Germinal center (tissue), 1 donor: ENCODE data around the gene SHISA6.

ENCODE experiments used
- DNase-seq: peaks from one replicate; pipeline ENCODE4 v3.0.0; 2012; ENCODE audit warnings: mixed read lengths, low spot score

The SHISA6 gene

DNA sequence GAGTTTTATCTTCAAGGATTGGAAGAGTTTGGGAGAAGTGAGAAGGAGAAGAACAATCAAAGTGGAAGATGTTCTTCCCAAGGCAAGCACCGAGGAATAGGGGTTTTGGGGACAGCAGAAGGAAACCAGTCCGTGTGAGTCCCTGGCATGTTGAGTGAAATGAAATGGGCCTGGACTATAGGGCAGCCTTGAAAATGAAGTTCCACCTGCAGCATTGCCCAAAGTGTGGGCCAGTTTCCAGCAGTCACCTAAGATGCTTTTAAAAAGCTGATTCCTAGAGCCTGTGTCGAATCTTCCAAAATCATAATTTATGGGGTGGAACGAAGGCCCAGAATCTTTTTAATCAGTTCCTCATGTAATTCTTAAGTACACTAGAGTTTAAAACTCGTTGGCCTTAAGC lies 297.4 kb downstream of the SHISA6 start:
- no peak for DNase-seq

DNA sequence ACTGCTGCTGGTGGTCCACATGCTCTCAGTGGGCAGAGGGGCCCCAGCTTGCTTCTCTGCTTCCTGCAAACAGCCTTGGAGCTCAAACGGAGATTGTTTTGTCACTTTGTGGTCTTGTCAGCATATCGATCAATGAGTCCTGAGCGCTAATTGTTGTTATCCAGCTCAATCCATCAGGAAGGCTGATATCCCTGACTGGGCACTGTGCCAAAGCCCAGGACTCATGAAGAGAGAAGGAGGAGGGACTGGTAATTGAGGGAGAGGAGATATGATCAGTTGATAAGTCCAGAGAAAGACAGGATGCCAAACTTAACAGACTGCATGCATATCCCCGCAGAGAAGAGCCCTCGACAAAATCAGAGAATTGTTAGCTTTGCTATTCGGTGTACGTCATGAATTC lies 298.6 kb downstream of the SHISA6 start:
- no peak for DNase-seq

DNA sequence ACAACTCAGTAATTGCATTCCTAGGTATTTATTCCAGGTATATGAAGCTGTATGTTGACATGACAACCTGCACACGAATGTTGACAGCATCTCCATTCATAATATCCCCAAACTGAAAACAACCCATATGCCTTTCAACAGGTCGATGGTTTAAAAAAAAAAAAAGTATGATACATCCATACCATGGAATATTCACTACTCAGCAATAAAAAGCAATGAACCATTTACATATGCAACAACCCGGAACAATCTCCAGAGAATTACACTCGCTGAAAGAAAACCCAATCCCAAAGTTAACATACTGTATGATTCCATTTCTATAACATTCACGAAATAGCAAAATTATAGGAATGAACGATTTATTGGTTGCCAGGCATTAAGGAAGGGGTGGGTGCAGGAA lies 304.0 kb downstream of the SHISA6 start:
- DNase-seq = no peak

DNA sequence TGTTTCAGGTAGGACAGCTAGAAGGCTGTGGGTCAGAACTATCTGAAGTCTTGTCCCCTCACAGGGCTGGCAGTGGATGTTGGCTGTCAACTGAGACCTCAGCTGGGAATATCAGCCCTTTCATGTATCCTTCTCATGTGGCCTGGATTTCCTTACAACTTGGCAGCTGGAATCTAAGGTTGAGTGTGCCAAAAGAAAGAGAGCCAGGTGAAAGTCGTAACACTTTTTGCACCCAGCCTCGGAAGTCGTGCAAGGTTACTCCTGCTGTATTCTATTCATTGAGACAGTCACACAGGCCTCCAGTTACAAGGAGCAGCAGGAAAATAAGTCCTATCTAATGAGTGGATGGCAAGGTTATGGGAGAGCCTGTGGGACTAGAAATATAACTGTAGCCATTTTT lies 304.7 kb downstream of the SHISA6 start:
- no peak for DNase-seq

DNA sequence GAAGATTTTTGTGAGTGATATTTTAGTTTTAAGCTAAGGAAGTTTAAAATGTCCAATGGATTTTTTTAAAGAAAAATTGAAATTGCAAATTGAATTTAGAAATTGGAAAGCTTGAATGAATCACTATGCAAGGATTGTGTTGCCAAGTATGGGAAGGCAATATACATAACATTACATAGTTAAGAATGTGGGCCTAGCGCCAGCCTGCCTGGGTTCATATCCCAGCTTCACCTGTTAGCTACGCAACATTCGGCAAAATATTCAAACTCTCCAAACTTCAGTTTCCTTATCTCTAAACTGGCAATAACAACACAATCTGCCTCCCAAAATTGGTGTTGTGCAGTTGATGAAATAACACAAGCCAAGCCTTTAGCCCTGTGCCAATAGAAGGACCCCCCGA lies 306.8 kb downstream of the SHISA6 start:
- DNase-seq = no peak

DNA sequence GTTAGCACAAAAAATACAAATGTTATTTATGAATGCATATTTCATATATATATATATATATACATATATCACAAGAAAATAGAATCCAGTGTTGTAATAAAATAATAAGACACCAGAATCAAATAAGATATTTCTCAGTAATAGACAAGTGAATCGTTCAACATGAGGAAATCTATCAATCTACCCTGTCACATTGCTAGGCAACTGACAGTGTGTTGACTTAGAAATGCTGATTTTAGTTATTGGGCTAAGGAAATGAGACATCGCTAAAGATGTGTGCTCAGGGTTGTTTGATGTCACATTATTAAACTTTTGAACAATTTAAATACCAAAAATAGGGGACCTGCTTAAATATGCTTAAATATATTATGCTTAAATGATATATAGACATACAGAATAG lies 307.4 kb downstream of the SHISA6 start:
- no peak for DNase-seq

DNA sequence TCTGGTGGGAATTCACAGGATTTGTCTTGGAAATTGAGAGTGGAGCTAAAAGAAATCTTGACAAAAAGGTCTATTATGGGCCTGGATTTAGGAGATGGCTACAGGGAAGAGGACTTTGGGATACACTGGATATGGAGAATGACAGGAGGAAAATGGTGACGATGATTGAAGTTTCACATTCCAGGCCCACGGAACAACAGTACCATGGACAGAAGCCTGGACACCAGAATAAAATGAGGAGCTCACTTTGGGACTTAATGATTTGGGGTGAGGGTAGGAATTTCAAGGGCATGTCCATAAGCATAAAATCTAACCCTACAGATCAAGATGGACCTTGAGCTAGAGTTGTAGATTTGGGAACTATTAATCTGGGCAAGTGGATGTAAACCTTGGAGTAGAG lies 309.4 kb downstream of the SHISA6 start:
- no peak for DNase-seq

DNA sequence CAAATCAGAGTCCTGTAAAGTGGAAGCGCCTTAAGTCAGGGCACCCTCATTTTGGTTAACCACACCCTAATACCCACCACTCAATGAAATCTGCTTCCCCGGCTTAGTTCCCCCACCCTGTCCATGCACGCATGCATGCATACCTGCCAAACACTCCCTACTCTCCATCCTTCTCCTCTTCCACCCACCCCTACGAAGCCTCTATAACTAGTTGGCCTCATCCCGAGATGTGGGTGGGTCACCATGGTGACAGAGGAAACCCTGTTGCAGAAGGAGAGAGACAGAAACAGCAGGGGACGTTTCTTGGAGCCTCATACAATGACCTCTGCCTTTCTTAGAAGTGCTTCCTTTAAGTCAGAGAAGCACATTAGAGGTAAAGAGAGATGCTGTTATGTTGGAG lies 310.4 kb downstream of the SHISA6 start:
- DNase-seq = no peak

DNA sequence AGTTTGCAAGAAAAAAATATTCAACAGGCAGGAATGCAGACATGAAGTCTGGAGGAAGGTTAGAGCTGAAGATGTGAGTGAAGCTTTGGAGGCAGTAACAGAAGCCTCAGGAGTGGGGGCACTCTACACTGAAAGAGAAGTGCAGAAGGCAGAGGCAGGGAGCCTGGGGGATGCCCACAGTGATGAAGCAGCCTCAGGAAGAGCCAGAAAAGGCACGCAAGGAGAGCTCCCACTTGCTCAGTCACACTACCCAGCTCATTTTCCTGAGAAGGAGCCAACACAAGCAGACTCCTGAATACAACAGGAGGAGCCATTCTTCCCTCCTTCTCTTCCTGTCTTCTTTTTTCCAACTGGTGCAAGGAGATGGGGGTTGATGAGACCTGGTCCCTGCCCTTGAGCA lies 312.1 kb downstream of the SHISA6 start:
- no peak for DNase-seq

DNA sequence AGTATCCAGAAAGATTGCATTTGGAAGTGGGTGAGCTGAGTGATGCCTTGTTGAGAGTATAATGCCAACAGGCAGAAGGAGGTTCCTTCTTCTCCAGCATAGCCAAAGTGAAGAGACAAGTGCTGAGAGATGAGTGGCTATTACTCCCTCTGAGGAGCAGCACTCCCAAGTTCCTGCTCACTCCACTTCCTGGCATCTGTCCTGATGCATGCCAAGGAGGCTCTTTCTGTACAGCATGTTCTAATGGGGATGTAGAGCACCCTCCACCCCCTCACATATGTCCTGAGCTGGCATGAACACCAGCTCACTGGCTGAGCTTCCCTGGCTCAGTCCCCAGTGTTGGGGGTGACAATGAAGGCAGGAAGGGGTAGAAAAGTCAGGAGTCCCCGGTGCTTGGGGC lies 313.0 kb downstream of the SHISA6 start:
- no peak for DNase-seq

DNA sequence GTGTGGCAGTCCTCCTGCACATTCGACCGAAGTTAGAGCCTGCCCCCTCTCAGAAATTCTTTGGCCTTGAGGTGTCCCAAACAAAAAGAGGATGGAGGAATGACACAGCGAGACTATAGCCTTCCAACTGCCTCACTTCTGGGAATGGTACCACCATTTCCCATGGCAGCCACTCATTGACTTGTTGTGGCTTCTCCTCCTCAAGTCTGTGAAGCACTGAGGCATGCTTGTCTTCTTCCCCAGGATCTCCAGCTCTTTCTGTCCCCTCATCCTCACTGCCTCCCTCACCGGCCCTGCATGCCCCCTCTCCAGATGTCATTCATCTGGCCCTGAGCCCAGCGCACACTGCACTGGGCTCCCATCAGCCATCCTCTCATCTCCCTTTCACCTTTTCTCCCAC lies 313.5 kb downstream of the SHISA6 start:
- no peak for DNase-seq

DNA sequence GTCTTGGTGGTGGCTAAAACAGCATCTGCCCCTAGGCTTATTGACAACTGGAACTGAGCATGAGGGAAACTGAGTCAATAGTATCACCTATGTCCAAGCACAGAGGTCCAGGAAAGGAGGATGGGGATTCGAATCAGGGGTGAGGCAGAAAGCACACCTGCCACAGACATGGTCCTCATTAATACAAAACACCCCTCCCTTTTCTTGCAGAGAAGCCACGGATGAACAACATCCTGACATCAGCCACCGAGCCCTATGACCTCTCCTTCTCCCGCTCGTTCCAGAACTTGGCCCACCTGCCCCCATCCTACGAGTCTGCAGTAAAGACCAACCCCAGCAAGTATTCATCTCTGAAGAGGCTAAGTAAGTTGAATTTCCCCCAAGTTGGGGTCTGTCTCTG lies 314.5 kb downstream of the SHISA6 start:
- DNase-seq = no peak

DNA sequence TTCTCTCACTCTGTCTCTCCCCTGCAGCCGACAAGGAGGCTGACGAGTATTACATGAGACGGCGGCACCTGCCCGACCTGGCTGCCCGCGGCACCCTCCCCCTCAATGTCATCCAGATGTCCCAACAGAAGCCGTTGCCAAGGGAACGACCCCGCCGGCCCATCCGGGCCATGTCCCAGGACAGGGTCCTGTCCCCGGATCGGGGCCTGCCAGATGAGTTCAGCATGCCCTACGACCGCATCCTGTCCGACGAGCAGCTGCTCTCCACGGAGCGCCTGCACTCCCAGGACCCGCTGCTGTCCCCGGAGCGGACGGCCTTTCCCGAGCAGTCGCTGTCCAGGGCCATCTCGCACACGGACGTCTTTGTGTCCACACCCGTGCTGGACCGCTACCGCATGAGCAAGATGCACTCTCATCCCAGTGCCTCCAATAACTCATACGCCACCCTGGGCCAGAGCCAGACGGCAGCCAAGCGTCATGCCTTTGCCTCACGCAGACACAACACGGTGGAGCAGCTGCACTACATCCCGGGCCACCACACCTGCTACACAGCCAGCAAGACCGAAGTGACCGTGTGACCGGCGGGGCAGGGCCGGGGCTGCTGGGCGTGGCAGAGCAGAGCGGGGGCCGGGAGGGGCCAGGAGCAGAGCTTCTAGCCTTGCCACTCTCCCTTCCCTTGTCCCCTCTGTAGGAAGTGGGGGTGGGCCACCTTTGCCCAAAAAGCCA lies 316.9 kb downstream of the SHISA6 start:
- DNase-seq = no peak

DNA sequence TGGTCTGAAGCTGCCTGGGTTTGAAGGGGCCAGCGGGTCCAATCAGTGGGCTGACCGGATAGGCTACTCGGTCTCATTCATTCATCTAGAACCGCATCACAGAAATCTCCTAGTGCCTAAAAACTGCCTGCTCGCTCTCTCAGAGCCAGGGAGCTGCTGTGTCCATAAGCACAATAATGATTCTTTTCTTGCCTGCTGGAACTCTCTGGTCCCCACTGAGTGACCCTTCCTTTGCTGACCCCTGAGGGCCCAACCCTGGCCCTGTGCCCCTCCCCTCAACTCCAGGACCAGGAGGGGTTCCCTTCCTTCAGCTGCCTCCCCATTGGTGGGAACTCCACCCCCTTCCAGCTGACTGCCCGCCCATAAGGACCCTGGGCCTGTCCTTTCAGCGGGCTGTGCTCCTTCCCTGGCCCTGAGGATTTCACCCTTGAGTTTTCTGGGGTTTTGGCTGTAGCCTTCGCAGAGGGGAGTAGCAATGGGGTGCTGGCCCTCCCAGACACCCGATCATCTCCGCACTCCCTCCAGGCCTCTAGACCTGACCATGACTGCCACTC lies 317.7 kb downstream of the SHISA6 start:
- DNase-seq = no peak

DNA sequence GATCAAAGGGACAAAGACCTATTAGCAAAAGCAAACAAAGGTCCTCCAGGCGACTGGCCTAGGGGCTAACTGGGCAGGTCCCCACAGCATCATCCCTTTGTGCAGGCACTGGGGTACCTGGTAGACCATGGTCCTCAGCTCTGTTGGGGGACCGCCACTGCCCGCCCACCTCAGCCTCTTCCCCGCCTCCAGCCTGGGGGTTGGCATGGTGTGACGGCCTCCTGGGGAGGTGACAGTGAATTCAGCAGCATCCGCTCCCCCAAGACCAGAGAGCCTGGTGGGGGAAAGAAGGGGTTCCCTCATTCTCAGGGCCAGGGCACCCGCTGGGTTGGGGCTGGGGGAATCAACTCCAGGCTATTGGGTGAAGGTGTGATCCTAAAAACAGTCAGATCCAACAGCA lies 318.6 kb downstream of the SHISA6 start:
- no peak for DNase-seq

DNA sequence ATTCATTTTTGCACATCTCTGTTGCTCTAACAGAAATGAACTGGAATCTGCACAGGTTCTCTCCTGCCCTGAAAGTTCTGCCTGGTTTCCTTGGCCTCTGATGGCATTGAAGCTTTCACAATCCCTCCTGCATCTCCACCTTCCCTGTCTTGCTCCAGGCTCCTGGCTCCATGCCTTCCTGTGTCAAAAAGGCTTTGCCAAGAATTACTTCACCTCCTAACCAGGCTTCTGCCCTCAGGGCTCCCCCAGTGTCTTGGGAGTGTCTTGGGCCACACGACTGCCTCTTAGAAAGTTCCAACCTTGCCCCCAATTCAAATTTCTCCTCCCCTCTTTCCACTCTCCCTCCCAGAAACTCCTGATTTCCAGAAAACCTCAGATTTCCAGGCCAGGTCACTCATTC lies 320.3 kb downstream of the SHISA6 start:
- DNase-seq = no peak

DNA sequence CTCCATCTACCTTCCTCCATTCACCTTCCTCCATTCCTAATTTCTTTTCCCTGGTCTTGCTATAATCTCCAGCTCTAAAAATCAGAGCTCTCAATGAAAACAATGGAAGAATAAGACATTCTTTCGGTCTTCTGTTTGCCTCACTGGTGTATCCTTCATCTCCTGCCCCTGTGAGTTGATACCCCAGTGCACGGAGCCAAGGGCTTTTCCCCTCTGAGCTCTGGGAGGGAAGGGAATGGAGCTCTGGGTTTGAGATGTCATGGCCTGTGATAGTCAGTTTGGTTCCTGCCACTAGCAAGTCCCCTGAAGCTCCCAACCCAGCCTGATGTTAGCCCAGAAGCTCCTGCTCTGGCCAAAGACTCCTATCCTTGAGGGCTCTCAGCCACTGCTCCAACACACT lies 320.7 kb downstream of the SHISA6 start:
- DNase-seq = no peak

DNA sequence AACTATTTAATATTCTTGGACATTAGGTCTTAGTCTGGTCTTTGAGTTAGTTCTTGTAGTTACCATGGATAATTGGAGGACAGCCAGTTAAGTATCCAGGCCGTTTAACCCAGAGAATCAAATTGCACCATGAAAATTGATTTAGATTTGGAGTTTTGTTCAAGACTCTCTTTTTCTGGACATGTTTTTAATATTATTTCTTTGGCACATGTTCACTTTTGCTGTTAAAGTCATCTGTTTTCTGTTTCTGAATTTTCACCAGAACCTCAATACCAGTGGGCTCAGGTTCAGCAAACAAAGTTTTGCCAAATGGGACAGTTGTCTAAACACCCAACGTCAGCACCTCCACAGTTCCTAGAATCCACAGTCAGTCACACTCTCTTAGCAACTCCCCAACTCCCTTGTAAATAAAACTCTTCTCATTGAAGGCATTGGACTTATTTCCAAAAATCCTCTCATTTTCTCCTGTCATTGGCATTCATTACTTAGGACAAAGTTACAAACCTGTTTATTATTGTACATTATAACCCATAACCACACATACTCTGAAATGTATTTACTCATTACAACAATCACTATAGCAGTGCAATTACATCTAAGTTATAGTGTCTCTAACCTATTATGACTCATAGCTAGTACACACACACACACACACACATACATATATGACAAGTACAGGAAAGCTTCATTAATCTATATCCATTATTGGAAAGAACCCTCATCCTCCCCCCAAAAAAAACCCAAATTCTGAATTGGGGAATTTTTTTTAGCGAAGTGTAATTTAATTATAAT lies 323.8 kb downstream of the SHISA6 start:
- DNase-seq = no peak

DNA sequence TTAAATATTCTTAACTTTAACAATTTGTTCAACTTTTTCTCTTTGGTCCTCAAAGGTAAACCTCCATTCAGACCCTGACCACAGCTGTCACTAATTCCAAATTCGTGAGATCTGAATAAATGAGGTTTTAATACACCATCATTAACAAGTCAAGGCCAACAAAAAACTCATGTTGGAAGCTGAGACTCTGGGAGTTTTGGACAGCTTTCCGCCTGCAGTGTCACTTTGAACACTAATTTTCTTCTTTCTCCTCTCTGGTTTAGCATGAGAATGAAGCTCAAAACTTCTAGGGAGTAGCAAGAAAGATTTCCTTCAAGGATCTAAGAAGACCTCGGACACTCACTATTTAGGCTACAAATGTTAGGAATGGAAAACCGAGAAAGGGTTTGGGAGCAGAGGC lies 324.6 kb downstream of the SHISA6 start:
- DNase-seq = no peak

DNA sequence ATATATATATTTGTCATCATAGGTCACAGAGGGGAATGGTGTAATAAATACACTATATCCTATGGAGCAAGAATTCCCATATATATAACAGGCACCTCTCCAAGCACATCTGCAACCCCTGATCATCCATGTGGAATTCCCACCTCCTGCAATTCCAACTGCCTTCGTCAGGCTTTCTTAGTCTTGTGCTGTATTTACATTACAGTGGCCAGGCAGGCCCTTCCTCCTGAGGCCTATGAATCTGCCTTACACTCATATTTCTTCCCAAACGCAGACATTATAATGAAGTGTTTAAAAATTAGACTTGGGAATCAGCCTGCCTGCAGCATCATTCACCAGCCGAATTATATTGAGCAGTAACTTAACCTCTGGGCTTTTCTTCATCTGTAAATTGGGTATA lies 338.0 kb downstream of the SHISA6 start:
- no peak for DNase-seq

DNA sequence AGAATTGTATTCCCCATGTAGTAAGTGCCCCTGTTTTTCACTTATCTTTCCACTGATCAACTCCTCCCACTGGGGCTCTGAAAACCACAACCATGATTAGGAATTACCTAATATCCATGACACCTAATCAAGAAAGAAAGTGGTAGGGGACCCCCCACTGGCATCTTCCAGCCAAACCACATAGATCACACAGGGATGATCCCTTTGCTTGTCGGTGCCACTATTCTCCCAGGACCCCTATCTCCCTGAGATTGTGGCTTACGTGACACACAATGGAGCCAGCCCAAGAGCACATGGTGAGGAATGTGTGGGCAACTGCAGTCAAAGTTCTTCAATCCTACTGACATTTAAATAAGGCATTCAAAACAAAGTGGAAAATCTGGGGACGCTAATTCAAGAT lies 339.7 kb downstream of the SHISA6 start:
- no peak for DNase-seq

DNA sequence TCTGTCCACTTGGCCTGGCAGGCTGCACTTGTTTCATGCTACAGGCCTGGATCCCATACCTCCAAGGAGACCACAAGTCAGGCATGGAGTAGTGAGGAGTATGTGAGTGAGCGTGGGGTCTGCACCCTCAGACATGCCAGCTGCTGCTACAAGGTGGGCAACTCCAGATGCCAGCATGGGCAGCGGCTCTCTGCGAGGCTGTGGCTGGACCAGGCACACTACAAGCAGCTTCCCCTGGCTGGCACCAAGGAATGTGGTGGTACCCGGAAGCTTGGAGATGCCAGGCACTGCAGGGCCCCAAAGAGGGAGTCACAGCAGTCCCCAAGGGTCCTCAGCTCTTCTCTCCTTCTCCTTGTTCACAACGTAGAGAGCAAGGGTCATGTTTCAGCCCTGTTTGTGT lies 341.2 kb downstream of the SHISA6 start:
- DNase-seq = no peak

DNA sequence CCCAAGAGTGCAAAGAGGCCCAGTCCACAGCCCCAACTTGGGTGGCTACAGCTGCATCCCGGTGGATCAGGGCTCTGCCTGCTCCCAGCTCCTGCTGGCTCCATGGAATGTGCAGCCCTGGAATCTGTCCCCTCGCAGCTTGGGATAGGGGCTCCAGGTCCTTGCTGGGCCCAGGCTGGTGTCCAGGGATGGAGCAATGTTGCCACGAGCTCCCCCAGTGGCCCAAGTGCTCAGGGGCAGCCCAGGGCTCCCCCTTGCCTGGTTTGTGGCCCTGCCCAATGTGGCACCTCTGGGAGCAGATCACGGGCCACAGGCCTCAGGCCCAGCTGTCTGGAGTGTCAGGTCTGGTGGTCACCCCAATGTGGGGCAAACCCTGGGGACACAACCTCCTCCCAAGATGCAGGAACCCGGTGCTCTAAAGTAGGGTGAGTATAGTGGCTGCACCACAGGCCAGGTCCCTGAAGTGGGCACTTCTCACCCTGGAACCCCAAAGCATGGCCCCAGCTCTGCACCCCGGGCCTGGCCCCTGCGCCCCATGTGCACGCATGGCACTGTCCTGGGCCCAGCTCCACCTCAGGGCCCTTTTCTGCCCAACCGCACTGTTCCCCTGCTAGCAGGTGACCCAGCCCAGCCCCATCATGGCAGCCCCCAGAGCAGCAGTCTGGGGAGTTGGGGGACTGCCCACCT lies 342.4 kb downstream of the SHISA6 start:
- no peak for DNase-seq
